SU-DHL-6 (cell line): ENCODE measurements around the gene RNF212.

ENCODE experiments used
- H2AFZ ChIP-seq: fragments of 200-600 bp; sonication (generic); 2 replicates; pipeline ENCODE4 v1.6.1; 2014; ENCODE audit warnings: low read depth, mild to moderate bottlenecking, moderate library complexity, mixed read lengths, antibody characterized with exemption, low read length; ENCODE audit not compliant: severe bottlenecking
- H3F3A ChIP-seq: fragments of 200-600 bp; shearing (Covaris generic); 2 replicates; pipeline ENCODE4 v1.6.0; 2016; ENCODE audit warnings: antibody characterized with exemption, mild to moderate bottlenecking; ENCODE audit not compliant: insufficient read depth
- H3K27ac ChIP-seq: fragments of 200-600 bp; sonication (generic); 2 replicates; pipeline ENCODE4 v1.5.1; 2016; ENCODE audit warnings: low read depth, mild to moderate bottlenecking, low read length, moderate library complexity, mixed read lengths
- H3K27me3 ChIP-seq: fragments of 200-600 bp; sonication (generic), shearing (Covaris generic); 2 replicates; pipeline ENCODE4 v1.6.0; 2014; ENCODE audit warnings: mild to moderate bottlenecking, low read length
- H3K36me3 ChIP-seq: fragments of 200-600 bp; sonication (generic); 2 replicates; pipeline ENCODE4 v1.6.1; 2014; ENCODE audit warnings: mild to moderate bottlenecking, low read length, mixed read lengths
- H3K4me2 ChIP-seq: fragments of 300-600, 200-600 bp; shearing (Covaris generic), sonication (generic); 2 replicates; pipeline ENCODE4 v1.6.0; 2014; ENCODE audit warnings: low read length, low read depth, mild to moderate bottlenecking; ENCODE audit not compliant: poor library complexity, severe bottlenecking
- H3K4me3 ChIP-seq: fragments of 200-600 bp; sonication (generic); 2 replicates; pipeline ENCODE4 v1.5.1; 2014; ENCODE audit warnings: antibody characterized with exemption, low read length, mild to moderate bottlenecking, mixed read lengths; ENCODE audit not compliant: insufficient read depth, poor library complexity, severe bottlenecking
- H3K79me2 ChIP-seq: fragments of 200-600 bp; sonication (generic); 2 replicates; pipeline ENCODE4 v1.6.1; 2014; ENCODE audit warnings: mild to moderate bottlenecking, low read length, moderate library complexity; ENCODE audit not compliant: insufficient read depth
- H3K9ac ChIP-seq: fragments of 200-600 bp; sonication (generic); 2 replicates; pipeline ENCODE4 v1.7.0; 2014; ENCODE audit warnings: mild to moderate bottlenecking, low read length
- H3K9me2 ChIP-seq: fragments of 200-600 bp; sonication (generic); replicated peaks from 2 replicates; pipeline ENCODE4 v1.6.1; 2014; ENCODE audit warnings: low read length; ENCODE audit not compliant: insufficient read depth
- H3K9me3 ChIP-seq: fragments of 200-600 bp; sonication (generic); 2 replicates; pipeline ENCODE4 v1.6.1; 2014; ENCODE audit warnings: low read length, mixed read lengths; ENCODE audit not compliant: insufficient read depth
- H4K20me1 ChIP-seq: fragments of 200-600 bp; sonication (generic); 2 replicates; pipeline ENCODE4 v1.6.1; 2014; ENCODE audit warnings: low read depth, mild to moderate bottlenecking, antibody characterized with exemption, low read length, moderate library complexity, mixed read lengths
- CTCF ChIP-seq: fragments of 200-600 bp; sonication (generic); IDR thresholded peaks from one replicate; pipeline ENCODE4 v1.5.1; 2017; ENCODE audit warnings: antibody characterized with exemption, mild to moderate bottlenecking, low read length, moderate library complexity; ENCODE audit not compliant: insufficient read depth, poor library complexity, severe bottlenecking
- EZH2phosphoT487 ChIP-seq: fragments of 200-600 bp; sonication (generic), shearing (Covaris generic); conservative IDR thresholded peaks from 2 replicates; pipeline ENCODE4 v1.6.1; 2018; ENCODE audit warnings: mild to moderate bottlenecking, antibody characterized with exemption, low read length, moderate library complexity, mixed read lengths

Gene RNF212

GRCh38 chr4:1112821-1113182 lies 562 bp downstream of the RNF212 start:
- H3F3A ChIP-seq, result no peaks in the 10 kb centered on the region
- H3K9me2 ChIP-seq, result no peaks in the 10 kb centered on the region
- H3K4me3 ChIP-seq, result no peak overlapping the region
- H3K27me3 ChIP-seq, result no peaks in the 10 kb centered on the region
- no peaks in the 10 kb centered on the region for H3K36me3 ChIP-seq
- H4K20me1 ChIP-seq, result no peaks in the 10 kb centered on the region
- no peak overlapping the region for H2AFZ ChIP-seq
- no peaks in the 10 kb centered on the region for H3K79me2 ChIP-seq
- no peak for TF ChIP-seq EZH2phosphoT487
- TF ChIP-seq CTCF, result no peak
- no peak overlapping the region for H3K9ac ChIP-seq
- H3K4me2 ChIP-seq, result no peak overlapping the region
- H3K9me3 ChIP-seq, result no peaks in the 10 kb centered on the region
- H3K27ac ChIP-seq, result no peak overlapping the region

- no peak for TF ChIP-seq EZH2phosphoT487
- no peak for TF ChIP-seq CTCF
- no peaks in the 10 kb centered on the region for H3K79me2 ChIP-seq
These were observed 1.1 kb downstream of the RNF212 start for GRCh38 chr4:1112174-1112820.

GRCh38 chr4:1111259-1111809 lies 2.0 kb downstream of the RNF212 start:
- Histone ChIP-seq H3K9me3 (no peaks in the 10 kb centered on the region), H4K20me1 (no peaks in the 10 kb centered on the region), H3K27me3 (no peaks in the 10 kb centered on the region), H3K36me3 (no peaks in the 10 kb centered on the region), H3K4me2 (no peak overlapping the region), H3K9ac (no peak overlapping the region), H2AFZ (no peak overlapping the region), H3K27ac (no peak overlapping the region), H3K9me2 (no peaks in the 10 kb centered on the region), H3F3A (no peaks in the 10 kb centered on the region), H3K79me2 (no peaks in the 10 kb centered on the region), H3K4me3 (no peak overlapping the region)
- TF ChIP-seq EZH2phosphoT487 (no peak), CTCF (no peak)

More at GRCh38 chr4:1112174-1112820, 1.1 kb downstream of the RNF212 start:
- H2AFZ ChIP-seq, result no peak overlapping the region
- no peaks in the 10 kb centered on the region for H3K27me3 ChIP-seq
- H3K4me2 ChIP-seq, result no peak overlapping the region
- H3K4me3 ChIP-seq, result no peak overlapping the region
- H3F3A ChIP-seq, result no peaks in the 10 kb centered on the region
- H3K27ac ChIP-seq, result no peak overlapping the region
- no peaks in the 10 kb centered on the region for H3K9me3 ChIP-seq
- H3K9ac ChIP-seq, result no peak overlapping the region
- no peaks in the 10 kb centered on the region for H3K36me3 ChIP-seq
- no peaks in the 10 kb centered on the region for H3K9me2 ChIP-seq
- no peaks in the 10 kb centered on the region for H4K20me1 ChIP-seq
